T-helper 17 cell (primary cell): Measurements from ENCODE around the gene LBX1. TPM values are rescaled to one million over a fixed set of nuclear protein-coding genes. Genes with fewer than 3 reads are reported as not detected.
A peak's percentile ranks its signal among the peaks of the same experiment; 100 is the strongest.

Experiments
- ATAC-seq: fragments of 150-1000 bp; cut with Tn5 transposase; 2 replicates; pipeline ENCODE4 v1.10.0; 2021; ENCODE audit warnings: mild to moderate bottlenecking, moderate library complexity
- DNase-seq, 3 donors: peaks; one replicate each; pipeline versions ENCODE4 v3.0.0 to v3.0.0-alpha.2; 2020 to 2021
- H3K9me3 ChIP-seq: one replicate; pipeline ENCODE4 v1.7.0; 2013; ENCODE audit warnings: low read length, mild to moderate bottlenecking; ENCODE audit not compliant: control insufficient read depth, poor library complexity, severe bottlenecking
- H3K27ac Mint-ChIP-seq: one replicate; pipeline ENCODE4 v1.8.0; 2022; ENCODE audit warnings: mild to moderate bottlenecking, moderate library complexity, mixed read lengths
- H3K27me3 Mint-ChIP-seq: one replicate; pipeline ENCODE4 v1.8.0; 2022; ENCODE audit warnings: mixed read lengths
- H3K36me3 Mint-ChIP-seq: one replicate; pipeline ENCODE4 v1.8.0; 2022; ENCODE audit warnings: low read depth, mixed read lengths
- H3K4me1 Mint-ChIP-seq: one replicate; pipeline ENCODE4 v1.8.0; 2022; ENCODE audit warnings: mild to moderate bottlenecking, mixed read lengths
- H3K4me3 Mint-ChIP-seq: one replicate; pipeline ENCODE4 v1.8.0; 2022; ENCODE audit warnings: mild to moderate bottlenecking, moderate library complexity, mixed read lengths
- total RNA-seq, 4 donors: library from RNA in 2 of 4; stranded (reverse) in 2 of 4; gene quantifications; one replicate each; pipeline ENCODE4 v1.2.3 and lab custom pipeline; 2022 to 2026

The LBX1 gene
- total RNA-seq, 2 donors from 2014 or later = not detected

DNA sequence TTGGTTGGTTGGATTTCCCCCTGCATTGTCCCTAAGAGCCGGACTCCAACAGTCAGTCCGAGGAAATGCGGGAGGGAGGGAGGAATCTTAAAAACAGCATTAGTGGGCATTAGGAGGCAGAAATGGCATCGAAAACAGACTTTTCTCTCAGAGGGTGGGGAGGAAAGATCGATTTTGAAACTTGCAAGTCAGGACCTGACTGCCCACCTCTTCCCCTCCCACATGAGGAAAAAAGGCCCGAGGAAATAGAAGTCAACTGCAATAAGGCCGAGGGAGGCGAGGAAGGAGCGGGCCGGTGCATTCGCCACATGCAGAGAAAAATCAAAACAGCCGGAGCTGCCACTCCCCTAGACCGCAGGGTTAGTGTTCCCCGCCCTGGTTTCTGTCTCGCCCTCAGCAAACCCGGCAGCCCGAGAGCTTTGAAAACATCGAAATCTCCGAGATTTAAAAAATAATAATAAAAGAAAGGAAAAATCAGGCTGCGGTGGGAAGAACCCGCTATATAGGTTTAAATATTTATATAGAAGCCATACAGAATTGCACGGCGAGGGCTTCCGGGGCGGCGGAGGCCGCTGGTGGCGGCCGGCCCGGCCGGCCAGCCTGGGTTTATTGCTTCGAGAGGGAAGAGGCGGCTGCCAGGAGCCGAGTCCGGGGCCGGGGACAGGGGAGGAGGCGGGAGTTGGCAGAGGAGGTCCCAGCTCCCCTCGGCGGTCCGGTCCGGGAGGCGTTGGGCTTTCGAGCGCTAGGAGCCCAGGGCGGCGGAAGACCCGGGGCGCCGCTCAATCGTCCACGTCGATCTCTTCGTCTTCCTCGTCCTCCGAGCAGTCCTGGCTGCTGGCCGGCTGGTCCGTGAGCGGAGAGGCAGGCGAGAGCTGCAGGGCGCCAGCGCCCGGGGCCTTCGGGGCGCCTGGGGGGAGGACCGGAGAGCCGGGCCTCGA is 2.5 kb downstream of the LBX1 start:
- Mint-ChIP-seq H3K4me1 (peaks cover 43% of the 10 kb centered on the region), H3K27me3 (peaks cover 75% of the 10 kb centered on the region), H3K27ac (peak overlapping the region; percentile 16), H3K4me3 (peak overlapping the region; percentile 86), H3K36me3 (peaks cover 11% of the 10 kb centered on the region)
- no peak for DNase-seq
- H3K9me3 ChIP-seq = no peaks in the 10 kb centered on the region
- peak; percentile 52 for ATAC-seq

DNA sequence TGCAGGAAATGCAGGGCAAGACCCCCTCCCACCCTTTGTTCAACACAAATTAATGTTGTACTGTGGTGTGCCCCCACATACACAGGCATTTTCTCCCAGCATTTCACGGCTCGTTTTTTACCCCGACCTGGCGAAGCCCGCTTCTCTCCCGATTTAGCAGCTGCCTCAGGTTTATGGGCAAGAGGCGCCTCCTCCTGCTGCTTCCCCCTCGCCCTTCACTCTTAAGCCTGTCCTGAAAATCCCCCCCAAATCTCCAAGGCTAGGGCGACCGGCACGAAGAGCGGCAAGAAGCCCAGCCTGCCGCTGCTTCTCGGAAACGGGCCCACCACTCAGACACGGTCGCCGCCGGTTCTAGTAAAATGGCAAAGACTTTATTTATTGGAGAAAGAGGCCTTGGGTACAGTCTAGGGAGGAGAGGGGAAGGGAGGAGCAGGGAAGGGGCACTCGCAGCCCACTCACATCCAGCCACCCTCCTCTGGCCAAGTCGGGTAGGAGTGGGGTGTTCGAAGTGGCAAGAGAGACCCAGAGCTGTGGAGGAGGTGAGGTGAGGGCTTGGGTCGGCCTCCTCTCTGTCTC is 3.3 kb downstream of the LBX1 start:
- ATAC-seq = no peak
- no peak for DNase-seq
- no peaks in the 10 kb centered on the region for H3K9me3 ChIP-seq
- Mint-ChIP-seq H3K4me1 (peaks cover 48% of the 10 kb centered on the region), H3K36me3 (peaks cover 14% of the 10 kb centered on the region), H3K27ac (peak overlapping the region; percentile 16), H3K4me3 (peak overlapping the region; percentile 86), H3K27me3 (peaks cover 75% of the 10 kb centered on the region)

DNA sequence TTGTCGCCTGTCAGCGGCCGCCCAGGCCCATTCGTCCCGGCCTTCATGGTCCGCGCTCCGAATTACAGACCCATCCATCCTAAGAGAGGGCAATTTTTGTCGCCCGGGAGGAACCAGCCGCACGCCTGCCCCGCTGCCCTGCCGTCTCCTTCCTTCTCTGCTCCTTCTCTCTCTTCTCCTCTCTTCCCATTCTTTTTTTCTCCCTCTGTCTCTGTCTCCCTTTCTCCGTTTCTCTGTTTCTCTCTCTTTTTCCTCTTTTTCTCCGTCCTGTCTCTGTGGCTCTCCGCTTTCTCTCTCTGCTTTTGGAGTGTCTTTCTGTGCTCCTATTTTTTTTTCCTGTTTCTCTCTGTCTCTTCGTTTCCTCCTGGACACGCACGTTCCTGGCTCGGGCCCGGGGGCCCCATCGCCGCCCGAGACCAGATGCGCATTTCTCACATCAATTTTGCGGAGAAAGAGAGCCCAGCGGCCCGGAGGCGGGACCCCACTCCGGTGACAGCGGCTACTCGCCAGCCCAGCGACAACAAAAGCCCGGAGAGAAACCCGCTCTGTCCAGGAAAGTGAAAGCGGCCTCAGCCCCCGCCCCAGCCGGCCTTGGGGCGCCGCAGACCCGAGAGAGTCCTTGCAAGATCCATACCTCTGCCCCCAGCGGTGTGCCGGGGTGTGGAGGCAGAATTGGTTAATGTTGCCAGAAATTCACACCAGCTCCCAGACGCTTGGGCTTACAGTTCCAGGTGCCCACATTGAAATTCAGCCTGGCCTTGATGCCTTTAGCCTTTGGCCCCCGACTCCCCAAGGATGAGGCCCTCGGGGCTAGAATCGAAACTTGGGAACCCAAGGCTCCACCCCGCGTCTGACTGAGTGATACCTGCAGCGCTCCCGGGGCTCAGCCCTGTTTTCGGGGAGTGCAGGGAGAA is 4.1 kb downstream of the LBX1 start:
- Mint-ChIP-seq H3K4me1 (peaks cover 42% of the 10 kb centered on the region), H3K36me3 (peaks cover 13% of the 10 kb centered on the region), H3K4me3 (peak overlapping the region; percentile 86), H3K27me3 (peaks cover 75% of the 10 kb centered on the region), H3K27ac (peak overlapping the region; percentile 16)
- ATAC-seq (no peak), DNase-seq (no peak)
- no peaks in the 10 kb centered on the region for H3K9me3 ChIP-seq

DNA sequence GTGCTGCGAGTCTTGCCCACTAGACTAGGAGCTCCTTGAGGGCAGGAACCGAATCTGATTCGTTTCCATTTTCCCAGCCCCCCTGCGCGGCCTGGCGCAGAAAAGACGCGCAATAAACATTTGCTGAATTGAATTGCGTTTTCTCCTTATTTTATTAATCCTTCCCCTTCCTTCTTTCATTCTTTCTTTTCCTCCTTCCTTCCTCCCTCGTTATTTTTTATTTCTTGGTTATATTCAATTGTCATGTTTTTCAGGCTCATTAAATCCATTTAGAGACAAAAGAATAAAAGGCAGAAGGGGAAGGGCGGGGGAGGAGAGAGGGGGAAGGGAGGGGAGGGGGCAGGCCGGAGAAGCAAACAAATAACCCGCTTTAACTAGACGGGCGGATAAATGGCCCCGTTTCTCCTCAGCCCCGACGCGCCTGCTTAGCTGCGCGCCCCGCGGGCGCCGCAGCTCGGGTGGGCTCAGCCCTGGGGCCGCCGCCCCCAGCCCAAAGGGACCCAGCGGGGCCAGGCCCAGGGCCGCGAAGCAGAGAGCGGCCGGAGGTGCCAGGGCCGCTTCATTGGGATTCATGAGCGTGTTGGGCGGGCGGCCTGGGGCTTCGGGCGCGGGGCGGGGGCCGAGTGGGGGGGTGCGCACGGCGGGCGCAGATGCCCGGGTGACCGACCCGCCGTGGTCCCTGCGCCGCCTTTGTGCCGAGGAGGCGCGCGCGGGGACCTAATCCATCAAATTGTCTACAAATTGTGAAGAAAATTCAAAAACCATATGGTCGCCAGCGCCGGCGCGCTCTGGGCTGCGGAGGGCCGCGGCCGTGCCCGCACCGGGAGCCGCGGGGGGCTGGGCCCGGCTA is 5.0 kb downstream of the LBX1 start:
- H3K36me3 Mint-ChIP-seq = peaks cover 12% of the 10 kb centered on the region
- no peaks in the 10 kb centered on the region for H3K9me3 ChIP-seq
- peak overlapping the region; percentile 47 for H3K4me3 Mint-ChIP-seq
- DNase-seq (no peak), ATAC-seq (no peak)
- H3K4me1 Mint-ChIP-seq = peaks cover 41% of the 10 kb centered on the region
- peaks cover 81% of the 10 kb centered on the region for H3K27me3 Mint-ChIP-seq
- no peak overlapping the region for H3K27ac Mint-ChIP-seq

DNA sequence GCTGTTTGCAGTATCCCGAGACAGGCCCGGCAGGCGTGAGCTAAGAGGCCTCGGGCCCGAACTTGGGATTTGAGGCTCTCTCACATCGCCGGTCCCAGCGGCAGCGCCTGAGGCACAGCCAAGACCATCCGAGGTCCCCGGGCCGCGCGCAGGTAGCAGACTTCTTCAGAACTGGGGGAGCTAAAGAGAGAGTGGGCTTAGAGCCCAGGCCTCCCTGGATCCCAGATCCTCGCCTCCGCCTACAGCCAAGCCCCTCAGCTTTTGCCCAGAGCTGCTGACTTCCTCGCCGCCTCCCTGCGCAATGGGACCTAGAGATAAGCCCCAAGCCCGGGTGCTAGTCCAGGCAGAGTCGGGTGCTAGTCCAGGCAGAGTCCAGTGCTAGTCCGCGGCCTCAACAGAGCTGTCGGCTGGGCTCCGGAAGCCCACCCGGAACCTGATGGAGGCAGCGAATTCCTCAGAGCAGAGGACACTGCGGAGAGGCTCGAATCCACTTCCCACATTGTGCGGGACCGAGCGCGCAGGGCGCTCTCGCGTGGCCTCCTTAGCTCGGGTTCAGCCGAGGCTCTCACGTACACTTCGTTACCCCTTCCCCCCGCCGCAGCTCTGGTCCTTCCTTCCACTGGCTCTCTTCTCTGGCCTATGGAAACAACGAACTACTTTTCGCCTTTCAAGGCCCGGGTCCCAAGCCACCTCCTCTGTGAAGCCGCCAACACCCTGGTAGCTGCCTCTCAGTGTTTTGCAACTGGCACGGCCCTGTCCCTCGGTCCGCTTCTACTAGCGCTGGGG is 5.8 kb downstream of the LBX1 start:
- no peak for ATAC-seq
- H3K4me3 Mint-ChIP-seq = peak overlapping the region; percentile 73
- peaks cover 85% of the 10 kb centered on the region for H3K27me3 Mint-ChIP-seq
- H3K27ac Mint-ChIP-seq = no peak overlapping the region
- H3K9me3 ChIP-seq = no peaks in the 10 kb centered on the region
- DNase-seq = no peak
- H3K4me1 Mint-ChIP-seq = peaks cover 39% of the 10 kb centered on the region
- H3K36me3 Mint-ChIP-seq = peaks cover 10% of the 10 kb centered on the region

DNA sequence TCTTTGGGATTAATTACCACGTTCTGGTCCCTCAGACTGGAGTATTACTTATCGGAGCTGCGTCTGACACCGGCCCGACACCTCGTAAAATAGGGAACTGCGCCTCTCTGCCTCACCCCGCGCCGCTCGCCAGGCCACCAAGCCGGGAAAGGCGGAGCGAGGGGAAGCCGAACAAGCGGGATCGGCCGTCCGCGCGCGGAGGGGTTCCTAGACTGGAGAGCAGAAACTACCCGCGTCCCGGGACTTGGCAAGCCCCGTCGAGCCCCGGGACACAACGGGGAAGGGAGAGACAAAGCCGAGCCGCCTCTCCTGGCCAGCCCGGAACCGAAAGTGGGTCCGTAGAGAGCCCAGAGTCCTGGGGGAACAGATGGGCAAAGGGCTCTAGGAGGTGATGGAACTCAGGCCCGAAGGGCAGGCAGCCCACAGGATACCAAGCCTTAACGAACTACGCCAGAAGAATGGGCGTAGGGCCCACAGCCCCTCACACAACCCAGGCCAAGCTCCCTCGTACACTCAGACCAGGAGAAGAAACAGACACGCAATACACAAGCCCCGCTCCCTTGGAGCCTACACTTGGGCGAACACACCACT is 6.5 kb downstream of the LBX1 start:
- DNase-seq (no peak), ATAC-seq (peak; percentile 42)
- peaks cover 10% of the 10 kb centered on the region for H3K36me3 Mint-ChIP-seq
- H3K4me3 Mint-ChIP-seq = peak overlapping the region; percentile 73
- H3K27me3 Mint-ChIP-seq = peaks cover 85% of the 10 kb centered on the region
- H3K27ac Mint-ChIP-seq = peak overlapping the region; percentile 29
- H3K9me3 ChIP-seq = no peaks in the 10 kb centered on the region
- peaks cover 34% of the 10 kb centered on the region for H3K4me1 Mint-ChIP-seq

DNA sequence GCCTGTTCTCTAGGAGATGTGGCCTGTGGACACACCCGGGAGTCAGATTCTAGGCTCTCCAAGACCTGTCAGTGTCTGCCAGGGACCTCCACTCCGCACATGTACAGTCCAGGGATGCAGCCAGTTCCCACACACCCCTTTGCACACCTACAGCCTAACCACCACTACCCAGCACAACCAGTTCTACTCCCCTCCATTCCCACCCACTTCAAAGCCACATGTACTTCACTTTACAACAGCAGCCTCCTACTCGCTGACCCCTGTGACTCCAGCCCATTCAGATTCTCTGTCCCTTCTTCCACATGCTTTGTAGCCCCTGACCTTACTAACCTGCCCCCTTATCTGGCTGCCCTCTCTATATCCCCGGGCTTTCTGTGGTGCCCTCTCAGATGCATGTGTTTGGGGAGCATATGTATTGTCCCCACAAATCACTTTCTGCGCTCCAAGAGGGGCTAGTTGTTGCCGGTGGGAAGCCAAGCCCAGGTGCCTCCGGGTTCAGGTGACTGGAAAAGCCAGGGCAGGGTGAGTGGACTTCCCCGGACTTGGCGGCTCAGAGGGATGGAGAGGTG is 7.2 kb downstream of the LBX1 start:
- peak overlapping the region; percentile 39 for H3K4me3 Mint-ChIP-seq
- ATAC-seq (no peak), DNase-seq (no peak)
- peaks cover 88% of the 10 kb centered on the region for H3K27me3 Mint-ChIP-seq
- H3K9me3 ChIP-seq = no peaks in the 10 kb centered on the region
- H3K4me1 Mint-ChIP-seq = peaks cover 33% of the 10 kb centered on the region
- no peak overlapping the region for H3K27ac Mint-ChIP-seq
- peaks cover 10% of the 10 kb centered on the region for H3K36me3 Mint-ChIP-seq

DNA sequence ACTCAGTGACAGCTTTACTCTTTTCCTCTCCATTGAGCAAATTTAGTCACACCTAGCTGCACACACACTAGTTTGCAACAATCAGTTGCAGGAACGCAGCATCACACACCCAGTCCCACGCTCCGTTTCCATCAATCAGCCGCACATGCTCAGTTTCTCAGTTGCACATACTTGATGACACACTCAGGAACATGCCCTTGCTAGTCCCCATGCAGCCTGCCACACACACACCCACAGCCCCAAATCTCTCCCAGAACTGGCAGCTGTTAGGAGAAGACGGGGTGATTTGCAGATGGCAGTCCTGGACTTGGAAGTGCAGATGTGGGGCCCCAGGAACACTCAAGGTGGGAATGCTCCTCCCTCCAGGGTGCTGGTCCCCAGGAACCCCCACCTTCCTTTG is 7.7 kb downstream of the LBX1 start:
- Mint-ChIP-seq H3K4me3 (no peak overlapping the region), H3K4me1 (peaks cover 36% of the 10 kb centered on the region), H3K27me3 (peaks cover 91% of the 10 kb centered on the region), H3K36me3 (peaks cover 10% of the 10 kb centered on the region), H3K27ac (no peak overlapping the region)
- DNase-seq (no peak), ATAC-seq (no peak)
- no peaks in the 10 kb centered on the region for H3K9me3 ChIP-seq

DNA sequence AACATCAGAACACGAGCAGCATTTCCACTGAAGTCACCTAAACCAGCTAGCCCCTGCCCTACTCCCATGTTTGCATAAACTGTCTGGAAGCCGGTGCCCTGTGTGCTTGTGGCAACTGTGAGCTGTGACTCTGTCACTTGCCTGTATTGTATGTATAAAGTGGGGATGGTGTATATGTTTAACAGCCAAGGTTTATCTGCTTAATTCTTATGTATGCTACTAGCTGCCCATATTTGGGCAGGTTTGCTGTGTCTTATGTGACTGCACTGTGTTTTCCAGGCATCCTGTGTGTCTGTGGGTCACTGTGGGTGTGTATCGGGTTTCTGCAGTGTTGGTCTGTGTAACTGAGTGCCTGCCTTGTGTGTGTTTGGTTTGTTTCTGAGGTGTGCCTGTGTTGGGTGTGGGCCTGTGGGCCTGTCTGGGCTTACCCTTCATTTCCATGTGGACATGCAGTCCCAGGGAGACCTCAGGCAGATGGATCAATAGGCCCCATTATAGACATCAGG is 9.3 kb downstream of the LBX1 start:
- peaks cover 83% of the 10 kb centered on the region for H3K27me3 Mint-ChIP-seq

DNA sequence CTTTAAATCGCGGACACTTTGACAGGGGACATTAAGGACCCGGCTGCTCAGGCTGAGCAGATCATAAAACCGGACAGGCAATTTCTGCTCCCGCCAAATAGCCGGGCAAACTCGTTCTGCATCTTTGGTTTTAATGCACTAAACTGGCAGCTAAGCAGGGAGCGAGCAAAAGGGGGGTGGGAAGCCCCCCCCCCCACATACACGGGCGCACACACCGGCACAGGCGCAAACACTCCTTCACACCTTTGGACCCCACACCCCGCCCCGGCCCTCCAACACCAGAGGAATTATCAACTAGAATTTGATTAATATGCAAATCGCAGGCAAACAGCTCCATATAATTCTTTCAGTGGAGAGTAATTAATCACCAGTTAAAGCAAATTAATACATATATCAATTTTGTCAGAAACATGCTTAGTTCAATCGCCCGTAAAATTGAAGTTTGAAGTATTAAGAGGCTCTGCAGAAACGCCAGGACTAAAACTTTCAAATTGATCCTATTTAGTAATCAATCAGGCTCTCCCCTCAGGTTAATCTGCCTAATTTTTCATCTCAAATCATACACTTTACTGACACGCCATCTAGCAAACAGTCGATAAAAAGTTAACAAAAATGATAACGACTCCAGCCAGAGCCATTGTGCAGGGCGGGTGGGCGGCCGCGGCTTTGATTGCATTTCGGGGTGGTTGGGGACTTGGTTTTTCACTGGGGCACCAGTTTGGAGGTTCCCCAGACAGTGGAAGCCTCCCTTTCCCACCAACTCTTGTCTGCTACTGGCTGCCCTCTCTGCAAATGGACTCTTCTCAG is 9.9 kb downstream of the LBX1 start:
- DNase-seq (no peak), ATAC-seq (no peak)
- H3K4me1 Mint-ChIP-seq = peaks cover 32% of the 10 kb centered on the region
- peak overlapping the region; percentile 69 for H3K27ac Mint-ChIP-seq
- peaks cover 10% of the 10 kb centered on the region for H3K36me3 Mint-ChIP-seq
- peaks cover 84% of the 10 kb centered on the region for H3K27me3 Mint-ChIP-seq
- H3K9me3 ChIP-seq = no peaks in the 10 kb centered on the region
- H3K4me3 Mint-ChIP-seq = no peak overlapping the region

More for the DNA sequence above, 9.3 kb downstream of the LBX1 start:
- ATAC-seq (no peak), DNase-seq (no peak)
- Mint-ChIP-seq H3K4me3 (no peak overlapping the region), H3K27ac (peak overlapping the region; percentile 53), H3K4me1 (peaks cover 30% of the 10 kb centered on the region), H3K36me3 (peaks cover 9% of the 10 kb centered on the region)
- H3K9me3 ChIP-seq = no peaks in the 10 kb centered on the region
